CD14-positive monocyte (primary cell): ENCODE results near the gene RTP3. TPM values are rescaled to one million over a fixed set of nuclear protein-coding genes. Genes with fewer than 3 reads are reported as not detected.

Experiments
- DNase-seq, 3 donors: peaks; one replicate each; pipeline ENCODE4 v3.0.0-alpha.2; 2011 to 2022
- H2AFZ ChIP-seq: 2 replicates; pipeline ENCODE4 v1.6.0; 2012; ENCODE audit warnings: mild to moderate bottlenecking, low read depth, low read length, inconsistent platforms; ENCODE audit not compliant: insufficient read depth, poor library complexity, severe bottlenecking
- H3K27ac ChIP-seq, 2 donors: 1 replicate in 1 of 2; 2 replicates in 1 of 2; pipeline ENCODE4 v1.5.1; 2012 to 2013; ENCODE audit warnings: low read length in 2 of 2, control low read depth in 1 of 2, inconsistent platforms in 1 of 2, low read depth in 1 of 2, mild to moderate bottlenecking in 1 of 2
- H3K27me3 ChIP-seq, 2 donors: one replicate each; pipeline versions ENCODE4 v1.6.0 to v1.6.1; 2011 to 2013; ENCODE audit warnings: low read length in 2 of 2; ENCODE audit not compliant: control insufficient read depth in 2 of 2, insufficient read depth in 2 of 2
- H3K36me3 ChIP-seq, 2 donors: replicated peaks in 1 of 2; 1 replicate in 1 of 2; 2 replicates in 1 of 2; pipeline versions ENCODE4 v1.5.1 to v1.6.1; 2012 to 2013; ENCODE audit warnings: low read length in 2 of 2, control low read depth in 1 of 2, inconsistent platforms in 1 of 2, mild to moderate bottlenecking in 1 of 2; ENCODE audit not compliant: insufficient read depth in 2 of 2, control insufficient read depth in 1 of 2
- H3K4me1 ChIP-seq, 2 donors: 1 replicate in 1 of 2; 2 replicates in 1 of 2; pipeline versions ENCODE4 v1.5.1 to v1.6.1; 2012 to 2013; ENCODE audit warnings: low read length in 2 of 2, control low read depth in 1 of 2, inconsistent platforms in 1 of 2, mild to moderate bottlenecking in 1 of 2, moderate library complexity in 1 of 2; ENCODE audit not compliant: insufficient read depth in 2 of 2, control insufficient read depth in 1 of 2
- H3K4me2 ChIP-seq: replicated peaks from 2 replicates; pipeline ENCODE3; 2012; ENCODE audit warnings: low read length, moderate library complexity, mild to moderate bottlenecking; ENCODE audit not compliant: poor library complexity, severe bottlenecking; ENCODE audit errors: extremely low read depth
- H3K4me3 ChIP-seq, 3 experiments: fragments of 200-600 bp in 1 of 3; sonication (generic) in 1 of 3; replicated peaks in 1 of 3; 1 replicate in 2 of 3; 2 replicates in 1 of 3; pipeline ENCODE4 v1.5.1; 2011 to 2013; ENCODE audit warnings: low read length in 3 of 3, mild to moderate bottlenecking in 3 of 3, control low read depth in 2 of 3, low read depth in 2 of 3, inconsistent platforms in 1 of 3, moderate library complexity in 1 of 3
- H3K79me2 ChIP-seq: 2 replicates; pipeline ENCODE4 v1.6.0; 2012; ENCODE audit warnings: mild to moderate bottlenecking, control low read depth, inconsistent platforms, low read length, moderate library complexity; ENCODE audit not compliant: insufficient read depth
- H3K9ac ChIP-seq: 2 replicates; pipeline ENCODE4 v1.6.0; 2017; ENCODE audit warnings: low read length, mild to moderate bottlenecking; ENCODE audit not compliant: insufficient read depth, poor library complexity, severe bottlenecking
- H3K9me3 ChIP-seq, 2 donors: replicated peaks in 1 of 2; 1 replicate in 1 of 2; 2 replicates in 1 of 2; pipeline versions ENCODE4 v1.5.1 to v1.6.1; 2012 to 2013; ENCODE audit warnings: low read length in 2 of 2, control low read depth in 1 of 2; ENCODE audit not compliant: control insufficient read depth in 1 of 2, insufficient read depth in 1 of 2
- H4K20me1 ChIP-seq: 2 replicates; pipeline ENCODE4 v1.6.0; 2012; ENCODE audit warnings: mild to moderate bottlenecking, low read length, control low read depth, moderate library complexity; ENCODE audit not compliant: insufficient read depth
- H3K27ac Mint-ChIP-seq, 7 donors: one replicate each; pipeline ENCODE4 v1.8.0; 2020; ENCODE audit warnings: mild to moderate bottlenecking in 7 of 7, mixed read lengths in 7 of 7, moderate library complexity in 6 of 7, inconsistent platforms in 2 of 7
- H3K27me3 Mint-ChIP-seq, 3 donors: one replicate each; pipeline ENCODE4 v1.8.0; 2021 to 2022; ENCODE audit warnings: low read depth in 3 of 3, mild to moderate bottlenecking in 3 of 3, mixed read lengths in 3 of 3, moderate library complexity in 3 of 3, inconsistent platforms in 1 of 3
- H3K36me3 Mint-ChIP-seq, 2 donors: one replicate each; pipeline ENCODE4 v1.8.0; 2020; ENCODE audit warnings: mixed read lengths in 2 of 2, inconsistent platforms in 1 of 2, mild to moderate bottlenecking in 1 of 2
- H3K4me1 Mint-ChIP-seq: one replicate; pipeline ENCODE4 v1.8.0; 2020; ENCODE audit warnings: mild to moderate bottlenecking, mixed read lengths
- H3K4me3 Mint-ChIP-seq, 2 donors: one replicate each; pipeline ENCODE4 v1.8.0; 2020; ENCODE audit warnings: mild to moderate bottlenecking in 2 of 2, mixed read lengths in 2 of 2, moderate library complexity in 1 of 2
- H3K9me3 Mint-ChIP-seq, 7 donors: one replicate each; pipeline ENCODE4 v1.8.0; 2020 to 2022; ENCODE audit warnings: mixed read lengths in 7 of 7, mild to moderate bottlenecking in 6 of 7, moderate library complexity in 6 of 7, inconsistent platforms in 2 of 7
- CTCF ChIP-seq: fragments of 200-600 bp; IDR thresholded peaks from one replicate; pipeline ENCODE4 v1.8.0; 2022; ENCODE audit warnings: antibody characterized with exemption, mild to moderate bottlenecking
- WGBS: methylation state at CpG from one replicate; pipeline ENCODE4 v1.1.5; 2013; ENCODE audit warnings: missing lambda C conversion rate; ENCODE audit not compliant: insufficient coverage; 5-methylcytosine and 5-hydroxymethylcytosine counted together
- intact Hi-C, 2 donors: fragments of 100-400 bp; cut with micrococcal nuclease; formaldehyde crosslinking; loops; one replicate each; pipeline versions ENCODE4 v1.15.0 to v1.15.1; 2023
- polyA plus RNA-seq, 3 donors: library from polyadenylated mRNA; depleted of rRNA in 1 of 3; unstranded in 2 of 3; stranded (reverse) in 1 of 3; fragments of 300-500 nt in 2 of 3; fragments of >200 nt in 1 of 3; fragmentation: Illumina TruSeq in 2 of 3; gene quantifications; 1 replicate in 2 of 3; 2 replicates in 1 of 3; pipeline ENCODE4 v1.2.3, GENCODE V29; 2012 to 2021

RTP3 gene
- polyA plus RNA-seq, 3 donors, result not detected

- no peak overlapping the region for H3K4me2 ChIP-seq
- no peak for DNase-seq
- Mint-ChIP-seq H3K4me3 (no peak overlapping the region), H3K36me3 (no peaks in the 10 kb centered on the region), H3K27me3 (peaks cover 0 to 3% (median 2%) of the 10 kb centered on the region in 3 donors), H3K27ac (peak overlapping the region in 1 of 7 donors; percentile 40), H3K4me1 (peaks cover 32% of the 10 kb centered on the region), H3K9me3 (peaks cover 0 to 3% (median 0%) of the 10 kb centered on the region in 7 donors)
- H3K36me3 ChIP-seq, result no peaks in the 10 kb centered on the region
- H3K9ac ChIP-seq, result no peak overlapping the region
- H3K9me3 ChIP-seq, result no peaks in the 10 kb centered on the region
- no peak for TF ChIP-seq CTCF
- H4K20me1 ChIP-seq, result no peaks in the 10 kb centered on the region
- no peak overlapping the region for H3K4me3 ChIP-seq
- peaks cover 24 to 29% of the 10 kb centered on the region in 2 donors for H3K4me1 ChIP-seq
- H2AFZ ChIP-seq, result no peak overlapping the region
- intact Hi-C loops, result no loop called here
- no CpG with 5 or more reads among the region's 4 CpGs for WGBS
- no peaks in the 10 kb centered on the region for H3K27me3 ChIP-seq
- H3K79me2 ChIP-seq, result no peaks in the 10 kb centered on the region
- H3K27ac ChIP-seq, result no peak overlapping the region
Observed at GRCh38 chr3:46540550-46540949, 42.8 kb downstream of the RTP3 start.

- Histone ChIP-seq H3K9me3 (no peaks in the 10 kb centered on the region), H3K27ac (no peak overlapping the region), H3K9ac (no peak overlapping the region), H3K27me3 (no peaks in the 10 kb centered on the region), H3K4me2 (no peak overlapping the region), H2AFZ (no peak overlapping the region), H3K4me3 (no peak overlapping the region), H3K36me3 (no peaks in the 10 kb centered on the region), H3K4me1 (peaks cover 24 to 29% of the 10 kb centered on the region in 2 donors), H4K20me1 (no peaks in the 10 kb centered on the region), H3K79me2 (no peaks in the 10 kb centered on the region)
- no peak overlapping the region for H3K4me3 Mint-ChIP-seq
- 0% methylated on average over 1 of the region's 1 CpG for WGBS
- TF ChIP-seq CTCF, result no peak
- peaks cover 32% of the 10 kb centered on the region for H3K4me1 Mint-ChIP-seq
- DNase-seq, result peak; percentile 19 to 49 (median 48)
- peaks cover 0 to 3% (median 0%) of the 10 kb centered on the region in 7 donors for H3K9me3 Mint-ChIP-seq
- peaks cover 0 to 3% (median 3%) of the 10 kb centered on the region in 3 donors for H3K27me3 Mint-ChIP-seq
- peak overlapping the region in 1 of 7 donors; percentile 26 for H3K27ac Mint-ChIP-seq
- no peaks in the 10 kb centered on the region for H3K36me3 Mint-ChIP-seq
- intact Hi-C loops, result no loop called here
Observed at GRCh38 chr3:46541835-46542234, 44.1 kb downstream of the RTP3 start.
